Activated gamma-delta T cell treated with anti-CD3 and anti-CD28 coated beads, Interleukin-2, amount 50 U/mL, for 16 hours (primary cell): ENCODE data around the gene SLC39A3.

Experiments used
- DNase-seq: peaks from one replicate; pipeline ENCODE4 v3.0.0-alpha.2; 2020; ENCODE audit warnings: low read depth

The SLC39A3 gene

DNA sequence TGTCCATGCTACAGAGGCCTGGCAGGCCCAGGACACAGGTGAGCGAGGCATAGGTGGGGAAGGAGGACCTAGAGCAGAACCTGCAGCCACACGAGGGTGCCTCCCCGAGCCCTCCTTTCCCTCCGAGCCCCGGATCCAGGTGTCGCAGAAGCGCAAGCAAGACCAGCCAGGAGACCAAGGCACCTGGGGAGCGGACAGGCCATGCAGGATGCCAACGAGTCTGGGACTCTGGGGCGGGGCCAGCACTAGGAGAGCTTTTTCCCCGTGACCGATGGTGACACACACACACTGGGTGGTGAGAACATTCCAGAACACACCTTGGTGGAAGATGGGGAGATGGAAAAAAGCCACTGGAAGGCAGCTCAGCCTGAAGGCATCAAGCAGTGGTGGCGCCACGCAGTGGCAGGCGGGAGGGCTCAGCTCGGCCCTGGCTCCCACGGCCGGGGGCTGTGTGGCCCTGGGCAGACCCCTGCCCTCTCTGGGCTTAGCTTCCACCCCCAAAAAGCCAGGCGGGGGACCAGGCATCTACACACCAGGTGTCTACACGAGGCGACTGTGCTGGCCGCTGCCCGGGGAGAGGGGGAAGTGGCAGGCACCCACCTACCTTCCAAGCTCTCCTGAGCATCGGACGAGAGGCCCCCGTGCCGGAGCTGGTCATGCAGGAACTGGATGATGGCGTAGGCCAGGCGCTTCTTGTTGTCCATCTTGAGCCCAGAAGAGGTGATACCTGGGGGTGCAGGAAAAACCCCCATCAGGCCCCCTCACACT is 28.7 kb upstream of the SLC39A3 start:
- no peak for DNase-seq

GRCh38 chr19:2767688-2768087 is 27.9 kb upstream of the SLC39A3 start:
- DNase-seq: no peak

DNA sequence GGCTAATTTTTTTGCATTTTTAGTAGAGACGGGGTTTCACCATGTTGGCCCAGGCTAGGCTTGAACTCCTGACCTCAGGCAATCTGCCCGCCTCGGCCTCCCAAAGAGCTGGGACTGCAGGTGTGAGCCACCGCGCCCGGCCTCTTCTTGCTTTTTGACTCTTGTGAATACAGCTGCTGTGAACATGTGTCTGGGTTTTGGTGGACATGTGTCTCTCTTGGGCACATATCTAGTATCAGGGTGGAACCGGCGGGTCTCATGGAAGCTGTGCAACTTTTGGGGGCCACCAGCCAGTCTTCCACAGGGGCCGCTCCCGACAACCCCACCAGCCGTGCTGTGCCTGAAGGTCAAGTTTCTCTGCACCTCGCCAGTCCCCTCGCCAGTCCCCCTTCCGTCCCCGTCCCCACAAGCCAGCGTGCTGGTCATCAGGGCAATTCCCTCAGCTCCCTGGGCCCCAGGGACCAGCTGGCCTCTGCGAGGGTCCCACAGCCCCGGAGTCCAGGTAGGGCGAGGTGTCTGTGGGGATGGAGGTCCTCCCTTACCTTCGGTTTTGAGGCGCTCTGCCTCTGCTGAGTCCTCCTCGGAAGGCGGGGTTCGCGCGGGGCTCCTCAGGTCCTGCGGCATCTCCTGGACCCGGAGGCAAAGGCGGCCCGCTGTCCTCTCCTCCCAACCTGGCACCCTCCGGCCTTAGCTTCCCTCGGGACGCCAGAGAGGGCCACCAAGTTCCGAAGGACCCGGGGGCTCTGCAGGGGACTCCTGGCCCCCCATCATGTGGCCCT is 27.0 kb upstream of the SLC39A3 start:
- DNase-seq: no peak

DNA sequence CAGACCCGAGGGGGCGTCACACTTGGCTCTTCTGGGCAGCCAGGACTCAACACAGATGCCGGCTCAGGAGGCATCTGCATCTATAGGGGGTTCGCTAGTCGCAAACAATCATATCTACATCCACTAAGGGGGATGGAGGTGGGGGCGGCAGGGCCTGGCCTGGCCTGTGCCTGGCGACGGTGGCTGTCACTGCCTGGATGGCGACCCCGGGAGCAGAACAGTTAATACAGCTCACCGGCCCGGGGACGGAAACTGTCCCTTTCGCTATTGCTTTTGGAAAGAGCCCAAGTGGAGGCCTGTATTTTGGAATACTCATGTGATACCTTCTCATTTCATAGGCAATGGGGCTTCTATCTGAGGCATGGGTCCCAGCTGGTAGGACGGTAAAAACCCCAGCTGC is 25.6 kb upstream of the SLC39A3 start:
- no peak for DNase-seq

GRCh38 chr19:2764945-2765344 is 25.1 kb upstream of the SLC39A3 start:
- DNase-seq: no peak

- no peak for DNase-seq
Measured at GRCh38 chr19:2763687-2764086, 23.9 kb upstream of the SLC39A3 start.

DNA sequence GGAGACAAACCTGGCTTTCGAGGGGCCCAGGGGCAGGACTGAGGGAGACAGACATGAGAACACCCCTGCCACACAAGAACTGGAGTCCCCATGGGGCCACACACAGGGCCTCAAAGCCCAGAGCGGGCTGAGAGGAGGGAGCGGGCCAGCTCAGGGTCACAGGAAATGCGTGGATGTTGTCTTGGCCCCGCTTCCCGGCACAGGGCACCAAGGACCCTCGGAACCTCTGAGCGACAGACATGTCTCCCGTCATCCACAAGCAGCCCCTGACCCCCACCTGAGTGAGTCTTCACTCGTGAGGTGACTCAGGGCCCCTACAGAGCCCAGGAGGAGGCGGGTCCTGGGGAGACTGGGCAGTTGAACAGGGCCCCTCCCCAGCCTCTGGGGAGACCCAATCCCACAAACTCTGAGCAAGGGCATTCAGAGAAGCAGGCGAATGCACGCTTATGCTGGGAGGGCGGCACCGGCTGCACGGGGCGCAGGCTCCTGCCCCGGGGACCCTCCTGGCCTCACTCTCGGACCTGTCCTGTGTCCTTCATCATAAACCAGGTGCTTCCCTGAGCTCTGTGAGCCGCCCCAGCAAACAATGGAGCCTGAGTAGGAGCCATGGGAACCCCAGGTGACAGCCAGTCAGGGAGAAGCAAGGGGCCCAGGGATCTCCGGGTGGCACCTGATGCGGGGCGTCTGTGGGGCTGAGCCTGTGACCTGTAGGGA is 23.1 kb upstream of the SLC39A3 start:
- DNase-seq: no peak

DNA sequence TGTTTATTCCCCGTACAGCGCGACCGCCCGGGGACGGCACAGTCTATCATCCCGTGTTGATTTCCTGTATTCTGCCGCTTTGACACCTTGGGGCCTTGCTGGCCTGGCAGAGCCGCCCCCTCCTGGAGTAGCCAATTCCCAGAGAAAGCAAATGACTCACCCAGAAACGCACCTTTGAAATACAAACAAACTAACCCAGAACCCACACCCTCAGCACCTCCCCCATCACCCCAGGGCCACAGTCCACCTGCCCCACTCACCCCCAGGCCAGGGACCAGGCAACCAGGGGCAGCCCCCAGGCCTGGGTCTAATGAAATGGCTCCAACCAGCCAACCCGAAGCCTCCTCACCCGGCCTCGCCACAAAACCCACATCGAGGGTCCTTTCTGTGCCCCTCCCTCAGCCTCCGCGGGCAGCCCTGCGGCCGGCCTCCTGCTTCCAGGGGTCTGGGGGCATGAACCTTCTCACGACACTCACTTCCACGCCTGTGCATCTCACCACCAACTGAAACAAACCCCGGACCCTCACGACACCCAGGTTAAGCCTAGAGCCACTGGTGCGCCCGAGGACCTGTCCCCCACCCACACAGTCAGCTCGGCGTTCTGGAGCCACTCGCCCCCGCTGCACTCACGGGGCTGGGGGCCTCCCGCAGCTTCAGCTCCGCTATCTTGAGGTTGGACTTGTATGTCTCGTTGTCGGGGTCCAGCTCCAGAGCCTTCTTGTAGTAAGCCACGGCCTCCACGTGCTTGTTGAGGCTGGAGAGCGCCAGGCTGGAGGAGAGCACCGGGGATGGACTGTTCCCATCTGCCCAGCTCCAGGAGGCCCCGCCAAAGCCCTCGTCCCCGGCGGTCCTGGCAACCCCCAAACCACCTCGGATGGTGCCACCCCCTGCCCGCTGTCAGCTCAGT is 22.3 kb upstream of the SLC39A3 start:
- no peak for DNase-seq

- no peak for DNase-seq
Measured at GRCh38 chr19:2761309-2761677, 21.5 kb upstream of the SLC39A3 start.

- DNase-seq: no peak
Measured at GRCh38 chr19:2759965-2760364, 20.1 kb upstream of the SLC39A3 start.

DNA sequence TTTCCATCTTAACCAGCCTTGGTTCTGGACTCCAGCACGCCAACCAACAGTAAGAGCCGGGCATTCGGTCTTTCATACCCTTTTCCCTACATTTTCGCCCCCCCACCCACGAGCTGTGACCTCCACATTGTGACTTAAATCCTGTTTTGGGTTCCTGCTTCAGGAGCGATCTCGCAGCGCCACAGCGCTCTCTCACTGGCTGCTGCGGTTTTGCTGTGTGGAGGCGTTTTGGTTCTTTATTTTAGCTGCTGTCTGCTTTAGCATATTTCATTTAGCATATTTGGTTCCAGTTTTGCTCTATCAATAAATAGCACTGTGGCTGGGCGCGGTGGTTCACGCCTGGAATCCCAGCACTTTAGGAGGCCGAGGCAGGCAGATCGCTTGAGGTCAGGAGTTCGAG is 19.5 kb upstream of the SLC39A3 start:
- no peak for DNase-seq

GRCh38 chr19:2758601-2759313 is 18.9 kb upstream of the SLC39A3 start:
- DNase-seq: no peak

DNA sequence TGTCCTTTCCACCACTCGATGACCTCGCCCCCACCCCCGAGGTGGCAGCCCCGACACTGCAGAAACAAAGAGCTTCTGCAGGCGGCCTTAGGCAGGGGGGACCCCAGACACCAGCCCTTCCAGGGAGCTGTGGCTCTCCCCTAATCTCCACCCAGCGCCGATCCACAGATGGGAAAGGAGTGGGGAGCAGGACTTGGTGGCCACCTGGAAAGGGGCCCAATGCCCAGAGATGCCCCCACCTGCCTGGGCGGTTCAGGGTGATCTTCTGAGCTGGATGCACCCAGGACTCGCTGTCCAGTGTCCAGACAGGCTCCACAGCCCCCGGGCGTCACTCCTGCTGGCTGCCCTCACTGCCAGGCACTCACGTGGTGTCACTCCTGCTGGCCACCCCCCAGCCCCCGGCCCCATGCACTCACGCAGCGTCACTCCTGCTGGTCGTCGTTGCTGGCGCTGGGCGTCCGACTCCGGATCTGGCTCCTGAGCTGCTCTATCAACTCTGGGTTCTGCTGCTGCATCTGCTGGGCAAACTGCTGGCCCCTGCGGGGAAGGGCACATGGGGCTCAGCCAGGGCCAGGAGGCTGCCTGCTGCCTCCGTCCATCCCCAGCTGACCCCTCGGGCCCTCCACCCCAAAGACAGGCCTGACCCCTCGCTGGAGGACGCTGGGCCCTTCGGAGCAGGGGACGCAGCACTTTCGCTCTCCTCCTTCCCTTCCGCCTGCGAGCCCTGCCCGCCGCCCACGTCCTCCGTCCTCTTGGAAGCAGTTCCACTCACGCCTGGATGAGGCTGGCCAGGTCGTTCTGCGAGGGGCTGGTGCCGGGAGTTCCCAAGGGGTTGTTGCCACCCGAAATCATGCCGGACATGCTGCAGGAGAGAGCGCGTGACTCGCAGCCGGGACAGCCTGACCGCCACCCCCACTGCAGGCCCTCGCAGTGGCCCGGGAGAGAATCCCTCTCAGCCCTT is 17.4 kb upstream of the SLC39A3 start:
- no peak for DNase-seq

- no peak for DNase-seq
Measured at GRCh38 chr19:2756477-2756876, 16.7 kb upstream of the SLC39A3 start.

DNA sequence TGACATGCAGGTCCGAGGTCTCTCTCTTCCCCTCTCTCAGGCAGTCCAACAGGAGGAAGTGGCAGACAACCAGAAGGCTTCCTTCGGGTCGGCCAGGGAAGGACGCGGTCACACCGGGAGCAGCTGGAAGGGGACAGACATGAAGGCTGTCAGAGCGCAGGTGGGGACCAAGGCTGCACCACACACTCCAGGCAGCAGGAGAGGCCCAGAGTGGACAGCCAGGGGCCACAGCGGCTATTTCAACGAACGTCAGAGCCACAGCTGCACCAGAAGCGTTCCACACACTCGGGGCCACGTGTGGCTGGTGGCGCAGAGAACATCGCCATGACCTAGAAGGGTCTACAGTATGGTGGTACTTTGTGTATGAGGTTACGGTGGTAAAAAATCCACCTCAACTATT is 16.0 kb upstream of the SLC39A3 start:
- DNase-seq: no peak

DNA sequence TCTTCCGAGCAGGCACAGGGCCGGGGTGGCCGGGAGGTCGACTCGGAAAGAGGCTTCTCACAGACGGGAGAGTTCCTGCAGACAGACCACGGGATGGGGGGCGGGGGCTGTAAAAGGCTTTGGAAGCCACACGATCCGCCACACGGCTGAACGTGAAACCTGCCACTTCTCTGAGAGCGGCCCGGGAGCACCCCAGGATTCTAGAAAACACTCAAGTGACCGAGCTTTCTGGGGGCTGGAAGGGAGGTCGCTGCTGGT is 15.6 kb upstream of the SLC39A3 start:
- no peak for DNase-seq

GRCh38 chr19:2754659-2755447 is 15.0 kb upstream of the SLC39A3 start:
- no peak for DNase-seq

DNA sequence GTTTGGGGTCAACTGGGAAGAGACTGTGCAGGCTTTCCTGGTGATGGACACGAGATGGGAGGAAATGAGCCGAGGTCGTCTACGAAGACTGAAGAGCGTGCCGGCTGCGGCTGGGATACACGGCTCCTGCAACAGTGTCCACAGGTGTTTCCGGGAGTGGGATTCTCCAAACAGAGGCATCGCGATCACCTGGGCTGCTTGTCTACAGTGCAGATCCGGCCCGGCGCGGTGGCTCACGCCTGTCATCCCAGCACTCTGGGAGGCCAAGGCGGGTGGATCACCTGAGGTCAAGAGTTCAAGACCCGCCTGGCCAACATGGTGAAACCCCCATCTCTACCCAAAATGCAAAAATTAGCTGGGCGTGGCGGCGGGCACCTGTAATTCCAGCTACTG is 11.6 kb upstream of the SLC39A3 start:
- no peak for DNase-seq

DNA sequence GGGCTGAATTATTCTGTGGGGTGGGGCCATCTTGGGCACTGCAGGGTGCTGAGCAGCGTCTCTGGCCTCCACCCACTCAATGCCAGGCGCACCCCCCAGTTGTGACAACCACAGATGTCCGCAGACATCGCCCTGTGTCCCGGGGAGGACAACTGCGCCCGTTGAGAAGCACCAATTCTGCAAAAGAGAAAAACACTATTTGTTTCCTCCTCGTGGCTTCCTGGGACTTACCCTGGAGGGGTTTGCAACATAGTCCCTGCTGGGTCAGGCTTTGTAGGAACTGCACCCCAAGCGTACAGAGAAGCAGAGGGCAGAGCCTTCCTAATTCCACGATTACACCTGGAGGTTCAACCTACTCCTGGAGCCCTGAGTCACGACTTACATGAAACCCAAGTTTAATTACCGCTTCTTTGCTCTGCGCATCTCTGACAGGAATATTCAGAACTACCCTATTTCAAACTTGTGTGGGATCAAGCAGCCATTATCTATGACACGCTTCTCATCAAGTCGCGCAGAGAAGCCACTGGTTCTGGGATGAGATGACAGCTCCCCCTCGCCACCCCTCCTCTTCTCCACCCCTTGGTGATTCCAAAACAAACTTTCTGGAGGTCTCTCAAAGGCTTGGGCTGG is 11.1 kb upstream of the SLC39A3 start:
- DNase-seq: no peak
